ENCODE results near the gene GABARAPL2.
A peak's percentile ranks its signal among the peaks of the same experiment; 100 is the strongest.

The GABARAPL2 gene

DNA sequence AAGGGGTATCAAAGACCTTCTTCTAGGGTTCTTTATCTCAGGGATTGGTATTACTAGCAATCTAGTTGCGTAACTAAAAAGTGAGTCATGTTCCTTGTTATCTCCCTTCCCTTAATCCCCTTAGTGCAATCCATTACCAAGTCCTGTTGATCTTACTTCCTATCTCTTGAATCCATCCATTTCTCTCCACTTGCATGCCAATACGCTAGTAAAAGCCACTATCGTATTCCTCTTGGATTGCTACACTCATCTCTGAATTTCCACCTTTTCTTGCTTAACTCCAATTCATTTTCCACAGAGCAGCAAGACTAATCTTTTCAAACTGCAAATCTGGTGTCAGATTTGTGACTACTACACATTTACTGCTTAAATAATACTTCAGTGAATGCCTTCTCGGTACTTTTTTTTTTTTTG is 58.7 kb downstream of the GABARAPL2 start (continued):
- TF ChIP-seq, protein P1, sequence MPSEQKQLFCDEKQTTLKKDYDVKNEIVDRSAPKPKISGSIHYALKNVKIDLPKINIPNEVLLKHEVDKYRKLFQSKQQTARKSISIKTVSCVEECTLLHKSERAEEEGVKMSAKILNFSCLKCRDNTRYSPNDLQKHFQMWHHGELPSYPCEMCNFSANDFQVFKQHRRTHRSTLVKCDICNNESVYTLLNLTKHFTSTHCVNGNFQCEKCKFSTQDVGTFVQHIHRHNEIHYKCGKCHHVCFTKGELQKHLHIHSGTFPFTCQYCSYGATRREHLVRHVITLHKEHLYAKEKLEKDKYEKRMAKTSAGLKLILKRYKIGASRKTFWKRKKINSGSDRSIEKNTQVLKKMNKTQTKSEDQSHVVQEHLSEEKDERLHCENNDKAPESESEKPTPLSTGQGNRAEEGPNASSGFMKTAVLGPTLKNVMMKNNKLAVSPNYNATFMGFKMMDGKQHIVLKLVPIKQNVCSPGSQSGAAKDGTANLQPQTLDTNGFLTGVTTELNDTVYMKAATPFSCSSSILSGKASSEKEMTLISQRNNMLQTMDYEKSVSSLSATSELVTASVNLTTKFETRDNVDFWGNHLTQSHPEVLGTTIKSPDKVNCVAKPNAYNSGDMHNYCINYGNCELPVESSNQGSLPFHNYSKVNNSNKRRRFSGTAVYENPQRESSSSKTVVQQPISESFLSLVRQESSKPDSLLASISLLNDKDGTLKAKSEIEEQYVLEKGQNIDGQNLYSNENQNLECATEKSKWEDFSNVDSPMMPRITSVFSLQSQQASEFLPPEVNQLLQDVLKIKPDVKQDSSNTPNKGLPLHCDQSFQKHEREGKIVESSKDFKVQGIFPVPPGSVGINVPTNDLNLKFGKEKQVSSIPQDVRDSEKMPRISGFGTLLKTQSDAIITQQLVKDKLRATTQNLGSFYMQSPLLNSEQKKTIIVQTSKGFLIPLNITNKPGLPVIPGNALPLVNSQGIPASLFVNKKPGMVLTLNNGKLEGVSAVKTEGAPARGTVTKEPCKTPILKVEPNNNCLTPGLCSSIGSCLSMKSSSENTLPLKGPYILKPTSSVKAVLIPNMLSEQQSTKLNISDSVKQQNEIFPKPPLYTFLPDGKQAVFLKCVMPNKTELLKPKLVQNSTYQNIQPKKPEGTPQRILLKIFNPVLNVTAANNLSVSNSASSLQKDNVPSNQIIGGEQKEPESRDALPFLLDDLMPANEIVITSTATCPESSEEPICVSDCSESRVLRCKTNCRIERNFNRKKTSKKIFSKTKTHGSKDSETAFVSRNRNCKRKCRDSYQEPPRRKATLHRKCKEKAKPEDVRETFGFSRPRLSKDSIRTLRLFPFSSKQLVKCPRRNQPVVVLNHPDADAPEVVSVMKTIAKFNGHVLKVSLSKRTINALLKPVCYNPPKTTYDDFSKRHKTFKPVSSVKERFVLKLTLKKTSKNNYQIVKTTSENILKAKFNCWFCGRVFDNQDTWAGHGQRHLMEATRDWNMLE (tag by site-specific recombination; conservative IDR thresholded peaks at IDR 0.05; ENCODE audit: low read depth) = 0 out of 2 replicates have a peak, but pooled peaks have one; percentile 23
- TF ChIP-seq PATZ1 (tag by site-specific recombination; IDR thresholded peaks at IDR 0.05) (0 out of 2 replicates have a peak, but pooled peaks have one; percentile 38), ZNF529 (tag by site-specific recombination; IDR thresholded peaks at IDR 0.05; ENCODE audit: insufficient replicate concordance) (no peak), KLF1 (tag by site-specific recombination; IDR thresholded peaks at IDR 0.05) (0 out of 2 replicates have a peak, but pooled peaks have one; percentile 34), ZNF37A (tag by site-specific recombination; IDR thresholded peaks at IDR 0.05) (no peak), ZNF747 (tag by site-specific recombination; IDR thresholded peaks at IDR 0.05) (no peak), ZFP37 (tag by site-specific recombination; IDR thresholded peaks at IDR 0.05) (no peak), KLF9 (tag by site-specific recombination; IDR thresholded peaks at IDR 0.05; ENCODE audit: low read depth) (no peak), BCL11A (tag by site-specific recombination; IDR thresholded peaks at IDR 0.05; ENCODE audit: low read depth) (peak; percentile 68; the same call in 1 of the 2 replicates), MEIS1 (CRISPR knock-in tag; IDR thresholded peaks at IDR 0.05; ENCODE audit: borderline replicate concordance) (no peak), ZNF19 (tag by site-specific recombination; IDR thresholded peaks at IDR 0.05; ENCODE audit: low read depth) (no peak), ZNF768 (tag by site-specific recombination; IDR thresholded peaks at IDR 0.05) (no peak), ZBTB17 (tag by site-specific recombination; IDR thresholded peaks at IDR 0.05) (peak; percentile 94), ZNF549 (tag by site-specific recombination; IDR thresholded peaks at IDR 0.05) (no peak), ZNF776 (tag by site-specific recombination; IDR thresholded peaks at IDR 0.05; ENCODE audit: borderline replicate concordance) (no peak), ZNF2 (tag by site-specific recombination; IDR thresholded peaks at IDR 0.05) (no peak), ZNF133 (tag by site-specific recombination; IDR thresholded peaks at IDR 0.05) (no peak)
- TF ChIP-seq, protein P2, sequence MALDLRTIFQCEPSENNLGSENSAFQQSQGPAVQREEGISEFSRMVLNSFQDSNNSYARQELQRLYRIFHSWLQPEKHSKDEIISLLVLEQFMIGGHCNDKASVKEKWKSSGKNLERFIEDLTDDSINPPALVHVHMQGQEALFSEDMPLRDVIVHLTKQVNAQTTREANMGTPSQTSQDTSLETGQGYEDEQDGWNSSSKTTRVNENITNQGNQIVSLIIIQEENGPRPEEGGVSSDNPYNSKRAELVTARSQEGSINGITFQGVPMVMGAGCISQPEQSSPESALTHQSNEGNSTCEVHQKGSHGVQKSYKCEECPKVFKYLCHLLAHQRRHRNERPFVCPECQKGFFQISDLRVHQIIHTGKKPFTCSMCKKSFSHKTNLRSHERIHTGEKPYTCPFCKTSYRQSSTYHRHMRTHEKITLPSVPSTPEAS (tag by site-specific recombination; IDR thresholded peaks at IDR 0.05) = no peak
- TF ChIP-seq, protein P3, sequence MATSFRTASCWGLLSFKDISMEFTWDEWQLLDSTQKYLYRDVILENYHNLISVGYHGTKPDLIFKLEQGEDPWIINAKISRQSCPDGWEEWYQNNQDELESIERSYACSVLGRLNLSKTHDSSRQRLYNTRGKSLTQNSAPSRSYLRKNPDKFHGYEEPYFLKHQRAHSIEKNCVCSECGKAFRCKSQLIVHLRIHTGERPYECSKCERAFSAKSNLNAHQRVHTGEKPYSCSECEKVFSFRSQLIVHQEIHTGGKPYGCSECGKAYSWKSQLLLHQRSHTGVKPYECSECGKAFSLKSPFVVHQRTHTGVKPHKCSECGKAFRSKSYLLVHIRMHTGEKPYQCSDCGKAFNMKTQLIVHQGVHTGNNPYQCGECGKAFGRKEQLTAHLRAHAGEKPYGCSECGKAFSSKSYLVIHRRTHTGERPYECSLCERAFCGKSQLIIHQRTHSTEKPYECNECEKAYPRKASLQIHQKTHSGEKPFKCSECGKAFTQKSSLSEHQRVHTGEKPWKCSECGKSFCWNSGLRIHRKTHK (tag by site-specific recombination; IDR thresholded peaks at IDR 0.05) = no peak
- TF ChIP-seq, protein P4, sequence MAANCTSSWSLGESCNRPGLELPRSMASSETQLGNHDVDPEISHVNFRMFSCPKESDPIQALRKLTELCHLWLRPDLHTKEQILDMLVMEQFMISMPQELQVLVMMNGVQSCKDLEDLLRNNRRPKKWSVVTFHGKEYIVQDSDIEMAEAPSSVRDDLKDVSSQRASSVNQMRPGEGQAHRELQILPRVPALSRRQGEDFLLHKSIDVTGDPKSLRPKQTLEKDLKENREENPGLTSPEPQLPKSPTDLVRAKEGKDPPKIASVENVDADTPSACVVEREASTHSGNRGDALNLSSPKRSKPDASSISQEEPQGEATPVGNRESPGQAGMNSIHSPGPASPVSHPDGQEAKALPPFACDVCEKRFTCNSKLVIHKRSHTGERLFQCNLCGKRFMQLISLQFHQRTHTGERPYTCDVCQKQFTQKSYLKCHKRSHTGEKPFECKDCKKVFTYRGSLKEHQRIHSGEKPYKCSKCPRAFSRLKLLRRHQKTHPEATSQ (tag by site-specific recombination; IDR thresholded peaks at IDR 0.05) = no peak
- TF ChIP-seq, protein P5, sequence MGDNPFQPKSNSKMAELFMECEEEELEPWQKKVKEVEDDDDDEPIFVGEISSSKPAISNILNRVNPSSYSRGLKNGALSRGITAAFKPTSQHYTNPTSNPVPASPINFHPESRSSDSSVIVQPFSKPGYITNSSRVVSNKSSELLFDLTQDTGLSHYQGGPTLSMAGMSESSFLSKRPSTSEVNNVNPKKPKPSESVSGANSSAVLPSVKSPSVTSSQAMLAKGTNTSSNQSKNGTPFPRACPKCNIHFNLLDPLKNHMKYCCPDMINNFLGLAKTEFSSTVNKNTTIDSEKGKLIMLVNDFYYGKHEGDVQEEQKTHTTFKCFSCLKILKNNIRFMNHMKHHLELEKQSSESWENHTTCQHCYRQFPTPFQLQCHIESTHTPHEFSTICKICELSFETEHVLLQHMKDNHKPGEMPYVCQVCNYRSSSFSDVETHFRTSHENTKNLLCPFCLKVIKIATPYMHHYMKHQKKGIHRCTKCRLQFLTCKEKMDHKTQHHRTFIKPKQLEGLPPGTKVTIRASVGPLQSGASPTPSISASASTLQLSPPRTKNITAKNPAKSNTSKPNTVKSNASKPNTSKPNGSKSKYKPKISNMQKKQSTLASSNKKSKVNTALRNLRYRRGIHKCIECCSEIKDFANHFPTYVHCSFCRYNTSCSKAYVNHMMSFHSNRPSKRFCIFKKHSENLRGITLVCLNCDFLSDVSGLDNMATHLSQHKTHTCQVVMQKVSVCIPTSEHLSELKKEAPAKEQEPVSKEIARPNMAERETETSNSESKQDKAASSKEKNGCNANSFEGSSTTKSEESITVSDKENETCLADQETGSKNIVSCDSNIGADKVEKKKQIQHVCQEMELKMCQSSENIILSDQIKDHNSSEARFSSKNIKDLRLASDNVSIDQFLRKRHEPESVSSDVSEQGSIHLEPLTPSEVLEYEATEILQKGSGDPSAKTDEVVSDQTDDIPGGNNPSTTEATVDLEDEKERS (tag by site-specific recombination; IDR thresholded peaks at IDR 0.05) = no peak
- TF ChIP-seq, protein P6, sequence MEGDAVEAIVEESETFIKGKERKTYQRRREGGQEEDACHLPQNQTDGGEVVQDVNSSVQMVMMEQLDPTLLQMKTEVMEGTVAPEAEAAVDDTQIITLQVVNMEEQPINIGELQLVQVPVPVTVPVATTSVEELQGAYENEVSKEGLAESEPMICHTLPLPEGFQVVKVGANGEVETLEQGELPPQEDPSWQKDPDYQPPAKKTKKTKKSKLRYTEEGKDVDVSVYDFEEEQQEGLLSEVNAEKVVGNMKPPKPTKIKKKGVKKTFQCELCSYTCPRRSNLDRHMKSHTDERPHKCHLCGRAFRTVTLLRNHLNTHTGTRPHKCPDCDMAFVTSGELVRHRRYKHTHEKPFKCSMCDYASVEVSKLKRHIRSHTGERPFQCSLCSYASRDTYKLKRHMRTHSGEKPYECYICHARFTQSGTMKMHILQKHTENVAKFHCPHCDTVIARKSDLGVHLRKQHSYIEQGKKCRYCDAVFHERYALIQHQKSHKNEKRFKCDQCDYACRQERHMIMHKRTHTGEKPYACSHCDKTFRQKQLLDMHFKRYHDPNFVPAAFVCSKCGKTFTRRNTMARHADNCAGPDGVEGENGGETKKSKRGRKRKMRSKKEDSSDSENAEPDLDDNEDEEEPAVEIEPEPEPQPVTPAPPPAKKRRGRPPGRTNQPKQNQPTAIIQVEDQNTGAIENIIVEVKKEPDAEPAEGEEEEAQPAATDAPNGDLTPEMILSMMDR (tag by site-specific recombination; IDR thresholded peaks at IDR 0.05) = no peak

All from HEK293 (cell line).